Measurements from ENCODE around the gene MBD2. TPM values are rescaled to one million over a fixed set of nuclear protein-coding genes. Genes with fewer than 3 reads are reported as not detected.

The MBD2 gene
- total and polyA plus RNA-seq, 2 donors (not counting 1 experiment from before 2014, with no cell fraction given): 32.5 to 43.8 TPM

GRCh38 chr18:54117853-54118773 is 106.4 kb downstream of the MBD2 start:
- no peak overlapping the region for H3K4me2 ChIP-seq (ENCODE audit: extremely low read depth, insufficient read depth, low read length)
- no peak overlapping the region for H3K27ac ChIP-seq (ENCODE audit: insufficient read depth, low read length)
- no peak overlapping the region for H3K4me3 ChIP-seq (replicated peaks in 1 of 4; ENCODE audit: control extremely low read depth in 1 of 4, insufficient read depth in 1 of 4, low read depth in 3 of 4, low read length in 4 of 4)
- no peaks in the 10 kb centered on the region for H3K79me2 ChIP-seq (ENCODE audit: control insufficient read depth, insufficient read depth, low read length)
- peak in 1 of 2 donors; percentile 61 for DNase-seq (ENCODE audit: low read depth in 2 of 2)
- H4K20me1 ChIP-seq (ENCODE audit: control insufficient read depth, extremely low read depth, insufficient read depth, low read length): no peaks in the 10 kb centered on the region
- H3K4me1 ChIP-seq (ENCODE audit: control insufficient read depth, extremely low read depth, insufficient read depth, low read length): no peaks in the 10 kb centered on the region
- no peak overlapping the region for H3K9ac ChIP-seq (ENCODE audit: insufficient read depth, low read length)
- no peak overlapping the region for H2AFZ ChIP-seq (ENCODE audit: low read length)
- H3K9me3 ChIP-seq (ENCODE audit: control insufficient read depth, insufficient read depth, low read depth, low read length): no peaks in the 10 kb centered on the region
- no peaks in the 10 kb centered on the region for H3K27me3 ChIP-seq (ENCODE audit: control insufficient read depth, insufficient read depth, low read length)
- TF ChIP-seq EZH2 (IDR thresholded peaks at IDR 0.05; ENCODE audit: low read length, missing control alignments) (no peak), CTCF (conservative IDR thresholded peaks at IDR 0.05 in 1 of 2, IDR thresholded peaks at IDR 0.05 in 1 of 2; ENCODE audit: low read depth in 1 of 2, low read length in 2 of 2) (no peak)
- no peaks in the 10 kb centered on the region for H3K36me3 ChIP-seq (ENCODE audit: control insufficient read depth, insufficient read depth, low read length)

GRCh38 chr18:54116541-54117257 is 107.8 kb downstream of the MBD2 start:
- H3K27me3 ChIP-seq (ENCODE audit: control insufficient read depth, insufficient read depth, low read length): no peaks in the 10 kb centered on the region
- no peak overlapping the region for H3K27ac ChIP-seq (ENCODE audit: insufficient read depth, low read length)
- no peak for DNase-seq (ENCODE audit: low read depth in 2 of 2)
- no peaks in the 10 kb centered on the region for H3K9me3 ChIP-seq (ENCODE audit: control insufficient read depth, insufficient read depth, low read depth, low read length)
- H3K4me3 ChIP-seq (replicated peaks in 1 of 4; ENCODE audit: control extremely low read depth in 1 of 4, insufficient read depth in 1 of 4, low read depth in 3 of 4, low read length in 4 of 4): no peak overlapping the region
- no peaks in the 10 kb centered on the region for H3K79me2 ChIP-seq (ENCODE audit: control insufficient read depth, insufficient read depth, low read length)
- no peaks in the 10 kb centered on the region for H3K4me1 ChIP-seq (ENCODE audit: control insufficient read depth, extremely low read depth, insufficient read depth, low read length)
- no peak overlapping the region for H2AFZ ChIP-seq (ENCODE audit: low read length)
- no peak overlapping the region for H3K9ac ChIP-seq (ENCODE audit: insufficient read depth, low read length)
- no peak for TF ChIP-seq EZH2 (IDR thresholded peaks at IDR 0.05; ENCODE audit: low read length, missing control alignments)
- TF ChIP-seq CTCF (conservative IDR thresholded peaks at IDR 0.05 in 1 of 2, IDR thresholded peaks at IDR 0.05 in 1 of 2; ENCODE audit: low read depth in 1 of 2, low read length in 2 of 2): no peak
- H4K20me1 ChIP-seq (ENCODE audit: control insufficient read depth, extremely low read depth, insufficient read depth, low read length): no peaks in the 10 kb centered on the region
- H3K4me2 ChIP-seq (ENCODE audit: extremely low read depth, insufficient read depth, low read length): no peak overlapping the region
- H3K36me3 ChIP-seq (ENCODE audit: control insufficient read depth, insufficient read depth, low read length): no peaks in the 10 kb centered on the region

- no peaks in the 10 kb centered on the region for H3K4me1 ChIP-seq (ENCODE audit: control insufficient read depth, extremely low read depth, insufficient read depth, low read length)
- no peak overlapping the region for H3K4me3 ChIP-seq (replicated peaks in 1 of 4; ENCODE audit: control extremely low read depth in 1 of 4, insufficient read depth in 1 of 4, low read depth in 3 of 4, low read length in 4 of 4)
- no peak overlapping the region for H2AFZ ChIP-seq (ENCODE audit: low read length)
- no peaks in the 10 kb centered on the region for H3K27me3 ChIP-seq (ENCODE audit: control insufficient read depth, insufficient read depth, low read length)
- H3K4me2 ChIP-seq (ENCODE audit: extremely low read depth, insufficient read depth, low read length): no peak overlapping the region
- no peak for DNase-seq (ENCODE audit: low read depth in 2 of 2)
- H3K27ac ChIP-seq (ENCODE audit: insufficient read depth, low read length): no peak overlapping the region
- no peaks in the 10 kb centered on the region for H4K20me1 ChIP-seq (ENCODE audit: control insufficient read depth, extremely low read depth, insufficient read depth, low read length)
- no peaks in the 10 kb centered on the region for H3K36me3 ChIP-seq (ENCODE audit: control insufficient read depth, insufficient read depth, low read length)
- TF ChIP-seq EZH2 (IDR thresholded peaks at IDR 0.05; ENCODE audit: low read length, missing control alignments) (no peak), CTCF (conservative IDR thresholded peaks at IDR 0.05 in 1 of 2, IDR thresholded peaks at IDR 0.05 in 1 of 2; ENCODE audit: low read depth in 1 of 2, low read length in 2 of 2) (no peak)
- no peaks in the 10 kb centered on the region for H3K79me2 ChIP-seq (ENCODE audit: control insufficient read depth, insufficient read depth, low read length)
- no peak overlapping the region for H3K9ac ChIP-seq (ENCODE audit: insufficient read depth, low read length)
- H3K9me3 ChIP-seq (ENCODE audit: control insufficient read depth, insufficient read depth, low read depth, low read length): no peaks in the 10 kb centered on the region
Observed at GRCh38 chr18:54112356-54112755, 112.1 kb downstream of the MBD2 start.

Measured in fibroblast of lung (primary cell).